ENCODE measurements around the gene RIPK1. TPM values are rescaled to one million over a fixed set of nuclear protein-coding genes. Genes with fewer than 3 reads are reported as not detected.
A peak's percentile ranks its signal among the peaks of the same experiment; 100 is the strongest.
"Not testable (repeated sequence)": the region's sequence is repeated elsewhere in the genome, so short reads cannot be mapped to it uniquely, and the experiment has no call there.

RIPK1 gene
- total RNA-seq, 1 experiment from 2014 or later = 14.5 TPM

DNA sequence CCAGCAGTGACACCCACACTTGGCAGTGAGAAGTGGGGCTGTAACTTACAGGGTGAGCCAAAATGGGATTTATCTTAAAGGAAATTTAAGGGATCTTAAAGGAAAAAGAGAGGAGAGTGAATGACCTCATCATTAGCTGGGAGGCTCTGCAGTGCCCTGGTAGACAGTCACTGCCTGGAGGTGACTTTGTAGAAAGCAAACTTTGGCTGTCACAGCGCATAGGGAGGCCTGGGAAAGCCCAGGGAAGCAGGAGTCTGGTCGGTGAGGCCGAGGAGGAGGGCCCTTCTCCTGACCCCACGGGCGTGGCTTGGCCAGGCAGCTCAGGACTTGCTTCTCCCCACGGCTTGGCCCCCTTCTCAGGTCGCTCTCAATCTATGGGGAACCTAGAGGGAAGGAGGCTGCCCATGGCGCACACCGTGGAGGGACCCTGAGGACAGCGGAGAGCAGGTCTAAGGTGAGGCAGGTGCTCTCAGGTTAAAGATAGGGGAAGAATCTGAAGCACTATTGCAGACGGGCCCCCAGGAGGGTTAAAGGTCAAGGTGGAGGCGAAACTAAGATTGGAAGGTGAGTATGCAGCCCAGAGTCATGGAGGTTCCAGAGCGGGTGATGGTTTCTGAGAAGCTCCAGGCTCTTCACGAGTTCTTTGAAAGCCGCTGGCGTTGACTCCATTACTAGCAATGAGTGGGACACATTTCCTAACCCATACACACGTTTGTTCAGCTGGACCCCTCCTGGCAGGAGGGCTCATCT is 15.6 kb upstream of the RIPK1 start:
- Histone ChIP-seq H3K9ac (ENCODE audit: low read length) (0 out of 2 replicates have a peak overlapping the region, but pooled peaks have one; percentile 72), H3K27me3 (ENCODE audit: low read length) (no peaks in the 10 kb centered on the region), H3K9me3 (ENCODE audit: low read length) (no peaks in the 10 kb centered on the region), H4K20me1 (ENCODE audit: low read length) (no peaks in the 10 kb centered on the region), H3K79me2 (ENCODE audit: low read length) (no peaks in the 10 kb centered on the region), H3K4me1 (ENCODE audit: insufficient read depth, low read length) (peaks cover 9% of the 10 kb centered on the region), H3K36me3 (ENCODE audit: low read depth, low read length) (no peaks in the 10 kb centered on the region), H3K27ac (ENCODE audit: low read length) (no peak overlapping the region), H3F3A (ENCODE audit: low read length, unreplicated experiment) (no peaks in the 10 kb centered on the region), H3K4me3 (ENCODE audit: low read length) (peak overlapping the region; percentile 74), H2AFZ (ENCODE audit: low read length) (peak overlapping the region; percentile 88; the same call in 1 of the 2 replicates), H3K4me2 (ENCODE audit: low read length) (peak overlapping the region; percentile 89), H3K9me2 (replicated peaks; ENCODE audit: low read length) (no peaks in the 10 kb centered on the region)
- ATAC-seq (no peak), DNase-seq (no peak)
- BruUV-seq (replicated peaks) = no TSS peak
- POLR2A ChIA-PET (ENCODE audit: unreplicated experiment) = no interaction called here
- TF ChIP-seq EZH2 (IDR thresholded peaks at IDR 0.05; ENCODE audit: low read length, unreplicated experiment) (no peak), EZH2phosphoT487 (IDR thresholded peaks at IDR 0.05; ENCODE audit: borderline replicate concordance, low read length) (no peak), CTCF (conservative IDR thresholded peaks at IDR 0.05; ENCODE audit: low read depth, low read length) (no peak)
- intact Hi-C loops (cut with micrococcal nuclease) = loop anchor here (1.0 to 5.0 kb wide), 4 partner anchors 39 to 1500 kb away; partner anchors contain the start of gene NQO2
- CTCF ChIA-PET = interaction anchor here (1.2 kb wide), 1 partner anchor 51 kb away, joined by 5 read pairs; no protein-coding TSS in a partner anchor

- Histone ChIP-seq H3K79me2 (ENCODE audit: low read length) (no peaks in the 10 kb centered on the region), H3K9ac (ENCODE audit: low read length) (peak overlapping the region; percentile 72), H3K9me3 (ENCODE audit: low read length) (no peaks in the 10 kb centered on the region), H2AFZ (ENCODE audit: low read length) (peak overlapping the region; percentile 88), H4K20me1 (ENCODE audit: low read length) (no peaks in the 10 kb centered on the region), H3K27ac (ENCODE audit: low read length) (no peak overlapping the region), H3K4me1 (ENCODE audit: insufficient read depth, low read length) (peaks cover 9% of the 10 kb centered on the region), H3F3A (ENCODE audit: low read length, unreplicated experiment) (no peaks in the 10 kb centered on the region), H3K36me3 (ENCODE audit: low read depth, low read length) (no peaks in the 10 kb centered on the region), H3K4me3 (ENCODE audit: low read length) (peak overlapping the region; percentile 74), H3K9me2 (replicated peaks; ENCODE audit: low read length) (no peaks in the 10 kb centered on the region), H3K4me2 (ENCODE audit: low read length) (peak overlapping the region; percentile 89), H3K27me3 (ENCODE audit: low read length) (no peaks in the 10 kb centered on the region)
- POLR2A ChIA-PET (ENCODE audit: unreplicated experiment) = interaction anchor here (0.8 kb wide), 1 partner anchor 29 kb away, joined by 3 read pairs; no protein-coding TSS in a partner anchor
- ATAC-seq = no peak
- DNase-seq = no peak
- intact Hi-C loops (cut with micrococcal nuclease) = loop anchor here (1.0 to 5.0 kb wide), 4 partner anchors 40 to 1501 kb away; partner anchors contain the start of gene NQO2
- TF ChIP-seq EZH2 (IDR thresholded peaks at IDR 0.05; ENCODE audit: low read length, unreplicated experiment) = no peak
- TF ChIP-seq CTCF (conservative IDR thresholded peaks at IDR 0.05; ENCODE audit: low read depth, low read length) = no peak
- BruUV-seq (replicated peaks) = TSS peak; percentile 42
- CTCF ChIA-PET = interaction anchor here (0.6 to 1.2 kb wide), 3 partner anchors 11 to 51 kb away, joined by 3 to 5 read pairs (median 3); no protein-coding TSS in a partner anchor
Observed at GRCh38 chr6:3053231-3053508, 15.1 kb upstream of the RIPK1 start.

GRCh38 chr6:3054229-3055157 is 13.8 kb upstream of the RIPK1 start:
- Histone ChIP-seq H2AFZ (ENCODE audit: low read length) (peak overlapping the region; percentile 56; the same call in 1 of the 2 replicates), H3K4me3 (ENCODE audit: low read length) (peak overlapping the region; percentile 74), H3K4me2 (ENCODE audit: low read length) (peak overlapping the region; percentile 89; the same call in 1 of the 2 replicates)
- not testable (repeated sequence) for H3F3A ChIP-seq (ENCODE audit: low read length, unreplicated experiment); H3K9ac ChIP-seq (ENCODE audit: low read length); H3K36me3 ChIP-seq (ENCODE audit: low read depth, low read length); H3K4me1 ChIP-seq (ENCODE audit: insufficient read depth, low read length); H3K27me3 ChIP-seq (ENCODE audit: low read length); DNase-seq; ATAC-seq; H3K79me2 ChIP-seq (ENCODE audit: low read length); H3K9me3 ChIP-seq (ENCODE audit: low read length); H3K9me2 ChIP-seq (replicated peaks; ENCODE audit: low read length); H4K20me1 ChIP-seq (ENCODE audit: low read length); H3K27ac ChIP-seq (ENCODE audit: low read length)
- BruUV-seq (replicated peaks) = TSS peak; percentile 75
- ChIA-PET CTCF (interaction anchor here (0.6 to 1.2 kb wide), 3 partner anchors 53 to 74 kb away, joined by 5 to 6 read pairs (median 5); no protein-coding TSS in a partner anchor), POLR2A (ENCODE audit: unreplicated experiment) (interaction anchor here (0.6 kb wide), 3 partner anchors 54 to 155 kb away, joined by 3 to 8 read pairs (median 3); no protein-coding TSS in a partner anchor)
- intact Hi-C loops (cut with micrococcal nuclease) = loop anchor here (5.0 kb wide), 2 partner anchors 207 to 1502 kb away; no protein-coding TSS in a partner anchor

GRCh38 chr6:3055158-3055499 is 13.2 kb upstream of the RIPK1 start:
- intact Hi-C loops (cut with micrococcal nuclease) = loop anchor here (5.0 kb wide), 1 partner anchor 208 kb away; no protein-coding TSS in a partner anchor
- H3K4me1 ChIP-seq (ENCODE audit: insufficient read depth, low read length); H3K27me3 ChIP-seq (ENCODE audit: low read length); H3K9ac ChIP-seq (ENCODE audit: low read length); POLR2A ChIA-PET (ENCODE audit: unreplicated experiment); H3K9me3 ChIP-seq (ENCODE audit: low read length); DNase-seq; ATAC-seq; BruUV-seq (replicated peaks); H3F3A ChIP-seq (ENCODE audit: low read length, unreplicated experiment); H3K27ac ChIP-seq (ENCODE audit: low read length); H2AFZ ChIP-seq (ENCODE audit: low read length); H3K4me2 ChIP-seq (ENCODE audit: low read length); H4K20me1 ChIP-seq (ENCODE audit: low read length); H3K9me2 ChIP-seq (replicated peaks; ENCODE audit: low read length); CTCF ChIA-PET; H3K79me2 ChIP-seq (ENCODE audit: low read length); H3K4me3 ChIP-seq (ENCODE audit: low read length); H3K36me3 ChIP-seq (ENCODE audit: low read depth, low read length): not testable (repeated sequence)

All from PC-3 (cell line).